Erythroblast (primary cell): ENCODE data around the gene SPATA25.

Experiments used
- DNase-seq, 2 experiments: peaks; one replicate each; lab custom pipeline; 2025; lab: John Stamatoyannopoulos, UW
- GATA1 ChIP-seq: IDR thresholded peaks from 2 replicates; pipeline ENCODE4 v1.6.1; 2011; ENCODE audit warnings: low read depth, mild to moderate bottlenecking, control low read depth, low read length, moderate library complexity
- POLR2A ChIP-seq: IDR thresholded peaks from 2 replicates; pipeline ENCODE4 v1.6.1; 2011; ENCODE audit warnings: mild to moderate bottlenecking, low read length

The SPATA25 gene

GRCh38 chr20:45892828-45893500 lies 5.5 kb upstream of the SPATA25 start:
- DNase-seq: no peak
- TF ChIP-seq POLR2A (no peak), GATA1 (no peak)

- peak; percentile 21 to 54 for DNase-seq
- no peak for TF ChIP-seq POLR2A
- TF ChIP-seq GATA1: no peak
Measured at GRCh38 chr20:45892049-45892825, 4.8 kb upstream of the SPATA25 start.

GRCh38 chr20:45890985-45891983 lies 3.9 kb upstream of the SPATA25 start, which contains the start of the genes CTSA and NEURL2:
TSS of gene CTSA (plus strand) at chr20:45891335. CDS start at chr20:45891569, 234 bp downstream.
TSS of gene NEURL2 (minus strand) at chr20:45891208. CDS start at chr20:45890991, 217 bp downstream.
- peak; percentile 57 for TF ChIP-seq POLR2A
- TF ChIP-seq GATA1: no peak
- peak; percentile 93 to 94 for DNase-seq

GRCh38 chr20:45890077-45890984 lies 2.9 kb upstream of the SPATA25 start:
- no peak for TF ChIP-seq GATA1
- peak; percentile 16 for TF ChIP-seq POLR2A
- DNase-seq: peak; percentile 86

- DNase-seq: no peak
- no peak for TF ChIP-seq POLR2A
- no peak for TF ChIP-seq GATA1
Measured at GRCh38 chr20:45888681-45889080, 1.3 kb upstream of the SPATA25 start.

- no peak for DNase-seq
- no peak for TF ChIP-seq POLR2A
- TF ChIP-seq GATA1: no peak
Measured at GRCh38 chr20:45886590-45887345, 654 bp downstream of the SPATA25 start.

GRCh38 chr20:45883100-45883469 lies 4.3 kb downstream of the SPATA25 start:
- no peak for DNase-seq
- TF ChIP-seq POLR2A (no peak), GATA1 (no peak)

- no peak for DNase-seq
- TF ChIP-seq GATA1: no peak
- no peak for TF ChIP-seq POLR2A
Measured at GRCh38 chr20:45882469-45883099, 4.8 kb downstream of the SPATA25 start.

GRCh38 chr20:45880988-45881788 lies 6.2 kb downstream of the SPATA25 start, which contains the start of gene ZSWIM1:
TSS of gene ZSWIM1 (plus strand) at chr20:45881227. CDS start at chr20:45882593, 1,366 bp downstream.
- TF ChIP-seq GATA1 (no peak), POLR2A (peak; percentile 97)
- peak; percentile 99 to 100 for DNase-seq

- peak; percentile 91 to 92 for DNase-seq
- no peak for TF ChIP-seq POLR2A
- no peak for TF ChIP-seq GATA1
Measured at GRCh38 chr20:45878076-45878761, 9.2 kb downstream of the SPATA25 start.
